CD4-positive, alpha-beta T cell treated with Interleukin-6 at 100 ng/mL for 8 hours (primary cell): ENCODE measurements around the gene HIVEP3.

ENCODE experiments used
- DNase-seq: peaks from one replicate; pipeline ENCODE4 v3.0.0-alpha.2; 2020; ENCODE audit warnings: mixed read lengths, low spot score

HIVEP3 gene

DNA sequence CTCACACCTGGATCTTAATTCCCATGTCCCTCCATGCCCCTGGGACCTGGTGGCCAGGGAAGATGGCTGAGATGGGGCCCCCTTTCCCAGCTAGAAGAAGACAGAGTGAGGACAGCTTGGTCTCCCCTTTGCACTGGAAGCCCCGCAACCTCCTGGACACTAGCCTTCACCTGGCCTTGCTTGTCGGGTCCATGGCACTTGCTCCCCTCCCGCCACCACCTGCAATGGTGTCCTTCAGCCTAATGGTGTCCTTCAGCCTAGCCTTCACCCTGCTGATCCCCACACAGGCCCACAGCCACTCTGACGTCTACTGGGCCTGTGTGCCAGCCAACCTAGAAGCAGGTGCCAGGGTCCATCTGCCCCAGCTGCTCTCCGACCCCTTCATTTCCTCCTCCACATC, 388.3 kb downstream of the HIVEP3 start:
- DNase-seq, result no peak

DNA sequence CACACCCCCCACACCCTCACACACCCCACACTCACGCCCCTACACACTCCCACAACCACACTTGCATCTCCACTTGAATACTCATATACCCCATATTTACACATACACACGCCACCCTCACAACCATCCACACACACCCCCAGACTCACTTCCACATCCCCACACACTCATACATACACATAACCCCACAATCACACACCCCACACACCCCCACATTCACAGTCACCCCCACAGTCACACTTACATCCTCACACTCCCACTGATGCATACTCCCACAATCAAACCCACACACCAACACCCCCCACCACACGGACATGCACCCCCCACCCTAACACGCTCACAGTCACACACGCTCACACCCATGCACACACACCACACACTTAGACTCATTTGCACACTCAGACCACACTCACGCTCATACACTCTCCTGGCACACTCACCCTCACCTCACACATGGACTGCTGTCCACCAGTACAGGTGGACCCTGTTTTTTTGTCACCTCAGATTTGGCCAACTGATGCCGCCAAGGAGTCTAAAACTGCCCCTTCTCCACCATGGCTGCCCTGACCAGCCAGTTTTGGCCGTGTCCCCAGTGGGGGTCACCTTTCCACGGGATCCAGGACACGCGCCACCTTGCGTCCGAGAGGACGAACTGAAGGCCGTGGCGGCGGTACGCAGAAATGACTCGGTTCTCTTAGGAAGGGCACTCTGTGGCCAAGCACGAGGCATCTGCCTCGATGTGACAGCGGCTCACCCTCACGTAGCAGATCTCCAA, 388.9 kb downstream of the HIVEP3 start:
- DNase-seq, result no peak

DNA sequence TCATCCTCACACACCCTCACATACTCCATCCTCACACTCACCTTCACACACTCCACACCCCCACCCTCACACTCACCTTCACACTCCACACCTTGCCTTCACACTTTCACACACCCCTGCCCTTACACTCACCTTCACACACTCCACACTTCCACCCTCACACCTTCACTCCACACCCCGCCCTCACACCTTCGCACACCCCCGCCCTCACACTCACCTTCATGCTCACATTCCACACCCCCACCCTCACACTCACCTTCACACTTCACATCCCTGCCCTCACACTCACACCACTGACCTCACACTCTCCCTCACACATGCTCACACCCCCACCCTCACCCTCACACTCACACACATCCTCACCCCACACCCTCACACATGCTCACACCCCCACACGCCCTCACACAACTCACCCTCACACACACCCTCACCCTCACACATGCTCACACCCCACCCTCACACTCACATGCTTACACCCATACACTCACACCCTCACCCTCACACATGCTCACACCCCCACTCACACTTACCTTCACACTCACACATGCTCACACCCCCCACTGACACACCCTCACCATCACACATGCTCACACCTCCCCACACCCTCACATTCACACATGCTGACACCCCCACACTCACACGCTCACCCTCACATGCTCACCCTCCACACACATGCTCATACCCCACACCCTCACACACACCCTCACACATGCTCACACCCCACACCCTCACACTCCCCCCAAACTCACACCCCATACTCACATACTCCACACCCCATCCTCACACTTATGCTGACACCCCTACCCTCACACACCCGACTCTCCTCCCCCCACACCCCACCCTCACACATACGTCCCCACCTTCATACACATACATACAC, 389.8 kb downstream of the HIVEP3 start:
- no peak for DNase-seq

DNA sequence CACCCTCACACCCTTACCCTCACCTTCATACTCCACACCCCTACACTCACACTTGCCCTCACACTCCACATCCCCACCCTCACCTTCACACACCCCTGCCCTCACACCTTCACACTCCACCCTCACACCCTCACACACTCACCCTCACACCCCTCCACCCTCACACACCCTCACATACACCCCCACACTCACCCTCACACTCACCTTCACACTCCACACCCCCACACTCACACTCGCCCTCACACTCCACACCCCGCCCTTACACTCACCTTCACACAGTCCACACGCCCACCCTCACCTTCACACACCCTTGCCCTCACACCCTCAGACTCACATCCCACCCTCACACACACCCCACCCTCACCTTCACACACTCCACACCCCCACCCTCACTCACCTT, 390.6 kb downstream of the HIVEP3 start:
- DNase-seq, result no peak

DNA sequence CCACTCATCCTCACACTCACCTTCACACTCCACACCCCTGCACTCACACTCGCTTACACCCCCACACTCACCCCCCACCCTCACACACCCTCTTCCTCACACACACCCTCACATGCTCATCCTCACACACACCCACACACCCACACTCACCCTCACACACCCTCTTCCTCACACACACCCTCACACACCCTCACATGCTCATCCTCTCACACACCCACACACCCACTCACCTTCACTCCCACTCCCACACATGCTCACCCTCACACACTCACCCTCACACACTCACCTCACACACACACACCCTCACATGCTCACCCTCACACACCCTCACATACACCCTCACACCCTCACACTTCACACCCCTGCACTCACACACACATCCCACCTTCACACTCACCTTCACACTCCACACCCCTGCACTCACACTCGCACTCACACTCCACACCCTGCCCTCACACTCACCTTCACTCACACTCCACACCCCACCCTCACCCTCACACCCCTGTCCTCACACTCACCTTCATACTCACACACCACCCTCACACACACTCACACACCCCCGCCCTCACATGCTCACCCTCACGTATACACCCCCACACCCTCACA, 391.7 kb downstream of the HIVEP3 start:
- no peak for DNase-seq

DNA sequence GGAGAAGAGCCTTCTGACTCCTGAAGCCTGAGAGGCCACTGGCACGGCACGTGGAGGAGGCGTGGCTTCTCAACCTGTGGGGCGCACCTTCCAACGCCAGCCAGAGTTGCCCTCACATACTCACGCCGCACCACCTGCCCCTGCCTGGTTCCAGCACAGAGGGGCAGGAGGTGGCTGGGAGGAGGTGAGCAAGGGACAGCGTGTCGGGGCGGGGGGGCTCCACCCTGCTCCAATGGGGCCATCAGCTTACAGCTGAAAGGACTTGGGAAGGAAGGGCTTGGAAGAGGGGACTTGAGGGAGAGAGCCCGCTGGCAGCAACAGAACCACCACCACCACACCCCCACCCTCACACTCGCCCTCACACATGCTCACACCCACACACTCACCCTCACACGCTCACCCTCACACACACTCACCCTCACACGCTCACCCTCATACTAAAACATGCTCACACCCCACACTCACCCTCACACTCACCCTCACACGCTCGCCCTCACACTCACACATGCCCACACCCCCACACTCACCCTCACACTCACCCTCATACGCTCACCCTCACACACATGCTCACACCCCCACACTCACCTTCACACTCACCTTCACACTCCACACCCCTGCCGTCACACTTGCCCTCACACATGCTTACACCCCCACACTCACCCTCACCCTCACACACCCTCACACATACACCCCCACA, 392.7 kb downstream of the HIVEP3 start:
- no peak for DNase-seq

DNA sequence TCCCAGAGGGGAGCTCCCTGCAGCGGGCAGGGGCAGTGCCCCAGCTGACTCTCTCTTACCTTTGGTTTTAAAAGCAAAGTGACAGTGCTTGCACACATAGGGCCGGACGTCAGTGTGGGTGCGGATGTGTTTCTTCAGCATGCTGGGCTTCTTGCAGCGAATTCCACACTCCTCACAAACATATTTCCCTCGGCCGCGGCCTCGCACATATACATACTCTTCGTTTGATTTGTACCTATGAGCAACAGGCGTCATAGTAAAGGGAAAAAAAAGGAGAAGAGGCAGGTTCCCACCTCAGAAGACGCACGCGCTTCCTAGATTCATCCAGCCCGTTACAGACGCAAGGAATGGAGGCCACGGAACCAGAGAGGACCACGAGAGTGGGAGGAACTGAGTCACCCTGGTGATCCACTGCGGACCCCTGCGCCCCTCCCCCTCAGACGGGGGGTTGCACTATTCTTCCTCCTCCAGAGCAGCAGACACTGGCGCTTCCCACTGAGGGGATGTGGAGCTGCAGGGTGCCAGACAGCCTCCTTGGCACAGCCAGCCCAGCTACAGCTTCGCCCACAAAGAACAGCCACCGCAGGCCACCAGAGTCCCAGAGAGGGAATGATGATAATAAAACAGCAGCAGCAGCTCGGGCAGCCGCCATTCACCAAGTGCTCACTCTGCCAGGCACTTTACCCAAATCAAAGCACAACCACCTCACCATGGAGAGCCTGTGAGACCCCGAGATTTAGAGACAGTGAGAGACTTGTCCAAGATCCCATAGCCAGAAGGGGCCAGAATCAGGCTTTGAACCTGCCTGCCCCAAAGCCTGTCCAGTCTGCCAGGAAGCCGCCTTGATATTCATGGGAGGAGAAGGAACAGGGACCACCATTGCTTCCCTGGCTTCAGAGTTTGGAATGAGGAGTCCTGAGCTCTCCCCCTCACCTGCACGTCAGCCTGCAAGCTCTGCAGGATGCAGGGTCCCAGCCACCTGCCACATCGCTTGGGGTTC, 393.7 kb downstream of the HIVEP3 start:
- DNase-seq, result no peak

DNA sequence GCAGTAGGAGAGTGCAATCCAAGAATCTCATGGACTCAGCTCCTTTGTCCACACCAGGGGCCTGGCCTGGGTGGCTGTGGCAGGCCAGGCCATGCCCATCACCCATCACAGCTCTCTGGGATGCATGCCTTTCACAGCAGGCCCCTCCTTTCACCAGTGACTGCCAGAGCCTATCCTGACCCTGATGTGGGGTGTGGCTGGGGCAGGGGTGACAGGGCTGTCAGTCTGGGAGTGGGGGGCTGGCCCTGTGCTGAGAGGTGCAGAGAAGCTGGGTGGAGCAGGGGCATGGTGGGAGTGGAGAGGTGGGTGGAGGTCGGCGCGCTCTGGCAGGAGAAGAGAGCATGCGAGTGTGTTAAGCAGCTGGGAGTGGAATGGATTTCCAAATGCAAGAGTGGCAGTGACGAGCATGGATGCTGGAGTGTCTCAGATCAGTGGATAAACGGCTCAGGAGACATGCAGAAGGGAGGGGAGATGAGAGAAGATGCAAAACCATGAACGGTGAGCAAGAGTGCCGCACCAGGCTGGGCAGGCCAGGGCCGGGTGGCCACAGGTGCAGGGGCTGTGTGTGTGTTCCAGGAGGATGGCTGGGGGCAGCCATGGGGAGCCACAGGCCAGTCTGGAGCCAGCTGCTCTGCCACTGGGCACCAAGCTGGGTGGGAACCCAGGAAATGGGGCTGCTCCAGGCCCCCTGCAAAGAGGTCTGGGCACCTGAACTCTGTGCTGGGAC, 394.6 kb downstream of the HIVEP3 start:
- DNase-seq, result no peak

DNA sequence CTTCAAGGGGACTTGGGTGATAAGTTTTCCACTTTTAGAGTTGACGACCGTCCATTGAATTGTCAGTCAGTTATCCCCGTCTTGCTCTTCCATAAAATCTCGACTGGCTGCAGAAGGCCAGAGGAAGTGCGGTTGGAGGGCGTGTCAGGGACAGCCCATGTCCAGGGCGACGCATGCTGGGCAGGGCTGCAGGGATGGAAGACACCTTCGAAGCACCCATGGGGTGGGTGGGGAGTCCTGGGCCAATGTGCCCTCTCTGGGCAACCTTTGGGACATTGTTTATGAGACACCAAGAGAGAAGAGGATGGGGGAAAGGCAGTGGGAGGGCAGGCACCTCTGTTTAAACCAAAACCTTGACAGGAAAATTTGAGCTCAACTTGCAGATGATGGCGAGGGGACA, 395.7 kb downstream of the HIVEP3 start:
- DNase-seq, result no peak

DNA sequence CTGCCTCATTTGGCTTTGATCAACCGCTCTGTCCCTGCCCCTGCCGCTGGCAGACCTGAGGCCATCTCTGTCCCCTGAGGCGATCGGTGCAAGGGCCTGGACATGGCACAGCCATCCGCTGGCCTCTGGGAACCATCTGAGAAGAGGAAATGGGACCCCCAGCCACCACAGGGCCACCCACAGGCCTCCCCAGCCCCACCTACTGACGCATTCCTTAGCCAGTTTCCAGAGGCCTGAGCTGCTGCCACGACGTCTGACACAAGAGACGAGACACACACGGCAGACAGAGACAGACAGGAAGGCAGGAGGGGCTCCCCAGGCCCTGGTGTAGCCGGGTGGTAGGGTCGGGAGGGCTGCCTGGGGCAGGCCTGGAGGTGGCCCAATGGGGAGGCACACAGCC, 397.0 kb downstream of the HIVEP3 start:
- DNase-seq, result no peak

DNA sequence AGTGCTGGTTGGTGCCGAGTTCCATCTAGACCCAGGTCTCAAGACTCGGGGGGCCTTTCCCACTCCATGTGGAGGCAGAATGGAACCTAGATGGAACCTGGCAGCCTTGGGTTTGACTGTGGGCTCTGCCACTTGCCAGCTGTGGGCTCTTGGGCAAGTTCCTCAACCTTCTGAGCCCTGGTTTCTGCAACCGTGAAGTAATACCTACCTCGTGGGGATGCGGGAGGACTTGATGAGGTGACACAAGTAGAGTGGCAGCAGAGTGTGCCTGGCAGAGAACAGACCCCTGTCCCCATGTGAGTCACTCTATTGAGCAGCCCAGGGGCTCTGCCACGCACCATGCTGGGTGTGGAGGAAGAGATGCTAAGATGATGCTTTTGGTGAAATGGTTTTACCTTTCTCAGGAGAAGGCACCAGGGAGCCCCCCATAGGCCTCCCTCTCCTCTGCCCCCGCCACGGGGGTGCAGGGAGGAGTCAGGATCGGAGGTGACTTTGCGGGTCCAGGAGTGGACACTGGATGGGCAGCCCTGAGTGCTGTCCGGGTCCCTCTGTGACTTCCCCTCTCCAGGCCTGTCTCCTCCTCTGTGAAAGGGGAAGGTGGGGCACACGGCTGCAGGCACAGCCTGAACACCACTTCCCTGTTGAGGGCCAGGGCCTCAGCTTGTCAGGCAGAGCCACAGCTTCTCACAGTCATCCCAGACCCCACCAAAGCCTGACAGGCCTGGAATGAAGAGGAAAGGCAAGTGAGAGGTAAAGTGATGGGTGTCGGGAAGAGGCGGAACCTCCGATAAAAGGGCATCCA, 397.6 kb downstream of the HIVEP3 start:
- DNase-seq, result no peak

DNA sequence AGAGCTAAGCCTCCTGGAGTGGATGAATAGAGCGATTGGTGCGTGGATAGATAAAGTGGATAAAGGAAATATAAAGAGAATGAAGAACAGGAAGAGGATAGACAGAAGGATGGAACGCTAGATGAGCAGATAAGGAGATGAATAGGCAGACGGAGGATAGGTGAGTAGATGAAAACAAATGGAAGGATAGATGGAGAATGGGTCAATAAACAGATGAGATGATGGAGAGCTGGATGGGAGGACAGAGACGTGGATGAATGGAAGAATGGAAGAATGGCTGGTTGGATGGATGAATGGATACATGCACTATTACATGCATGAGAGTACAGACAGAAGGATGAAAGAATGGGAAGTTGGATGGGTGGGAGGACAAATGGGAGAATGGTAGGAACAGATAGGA, 399.1 kb downstream of the HIVEP3 start:
- DNase-seq, result no peak

DNA sequence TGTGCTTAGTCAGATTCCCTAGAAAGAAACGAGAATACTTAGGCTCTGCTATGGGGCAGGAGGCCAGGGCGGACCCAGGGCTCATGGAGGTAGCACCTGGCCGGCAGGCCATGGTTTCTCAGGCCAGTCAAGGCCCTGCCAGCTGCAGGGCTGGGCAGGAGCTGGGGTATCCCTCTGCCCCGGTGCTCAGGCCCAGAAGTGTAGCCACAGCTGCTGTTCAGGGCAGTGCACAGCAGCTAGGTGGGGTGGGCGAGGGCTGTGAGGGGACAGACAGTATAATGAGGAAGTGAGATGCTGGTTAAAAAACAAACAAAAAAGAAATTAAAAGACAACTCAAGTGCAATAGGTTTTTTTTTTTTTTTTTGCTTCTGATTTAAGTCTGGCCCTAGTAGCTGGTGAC, 400.3 kb downstream of the HIVEP3 start:
- DNase-seq, result no peak

DNA sequence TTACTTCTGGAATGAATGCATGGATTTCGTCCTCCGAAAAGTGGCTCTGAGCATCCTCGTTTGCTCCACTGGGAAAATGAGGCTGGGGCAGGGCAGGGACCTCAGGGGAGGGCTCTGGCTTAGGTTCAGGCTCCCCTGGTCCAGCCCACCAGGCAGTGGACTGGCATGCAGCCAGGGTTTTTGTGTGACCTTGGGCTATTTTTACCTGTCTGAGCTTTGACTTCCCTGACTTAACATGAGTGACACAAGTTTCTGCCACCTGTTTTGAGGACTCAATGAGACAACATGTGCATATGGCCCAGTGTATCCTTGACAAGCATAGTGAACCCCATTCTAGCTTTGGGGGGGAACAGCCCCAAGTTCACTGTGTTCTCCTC, 401.7 kb downstream of the HIVEP3 start:
- DNase-seq, result no peak

DNA sequence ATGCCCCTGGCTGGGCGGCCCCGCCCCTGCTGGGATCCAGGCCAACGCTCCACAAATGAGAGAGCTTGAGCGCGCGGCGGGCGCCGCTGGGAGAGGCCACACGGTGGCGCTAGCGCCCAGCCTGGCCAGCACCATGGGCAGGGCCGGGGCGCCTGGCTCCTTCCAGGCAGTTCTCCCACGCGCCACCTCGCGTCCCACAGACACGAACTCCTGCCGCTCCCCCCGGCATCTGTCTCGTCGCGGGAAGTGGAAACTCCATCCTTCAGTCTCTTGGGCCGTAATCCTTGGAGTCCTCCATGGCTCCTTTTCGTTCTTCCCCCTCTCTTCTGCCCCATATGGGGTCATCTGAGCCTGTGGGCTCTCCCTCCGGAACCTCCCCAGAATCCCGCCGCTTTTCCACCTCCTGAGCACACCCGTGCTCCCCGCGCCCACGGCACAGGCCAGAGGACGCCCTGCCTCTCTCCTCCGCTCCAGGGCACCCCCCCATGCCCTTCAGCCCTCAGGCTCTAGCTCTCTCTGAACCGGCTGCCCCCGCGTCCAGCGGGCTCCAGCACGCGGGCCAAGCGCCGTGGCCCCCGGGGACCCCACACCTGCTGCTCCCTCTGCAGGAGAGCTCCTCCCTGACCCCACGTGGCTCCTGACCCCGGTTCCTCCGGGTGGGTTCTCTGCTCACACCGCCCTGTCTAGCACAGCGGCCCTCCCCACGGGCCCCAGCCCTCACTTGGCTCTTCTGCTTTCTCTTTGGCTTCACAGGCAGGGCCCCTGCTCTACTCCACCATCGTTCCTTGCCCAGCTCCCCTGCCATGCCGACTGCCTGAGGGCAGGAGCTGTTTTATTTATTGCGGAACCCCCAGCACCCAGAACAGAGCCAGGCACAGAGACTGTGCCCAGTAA, 402.3 kb downstream of the HIVEP3 start:
- DNase-seq, result peak; percentile 42

DNA sequence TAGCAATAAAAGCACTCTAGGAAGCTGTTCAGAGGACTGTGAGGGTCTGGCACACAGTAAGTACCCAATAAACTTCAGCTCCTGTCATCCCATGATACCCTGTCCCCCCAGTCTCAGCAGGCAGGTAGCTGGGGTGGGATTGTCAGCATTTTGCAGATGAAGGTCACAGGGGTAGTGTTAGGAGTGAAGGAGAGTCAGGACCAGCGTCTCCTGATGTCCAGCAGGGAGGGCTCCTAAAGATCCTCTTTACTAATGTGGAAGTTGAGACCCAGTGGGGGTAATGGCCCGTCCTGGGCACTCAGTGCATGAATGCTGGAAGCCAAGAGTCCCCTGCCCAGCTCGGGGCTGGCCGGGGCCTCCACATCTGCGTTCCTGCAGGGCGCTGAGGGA, 402.9 kb downstream of the HIVEP3 start:
- no peak for DNase-seq

DNA sequence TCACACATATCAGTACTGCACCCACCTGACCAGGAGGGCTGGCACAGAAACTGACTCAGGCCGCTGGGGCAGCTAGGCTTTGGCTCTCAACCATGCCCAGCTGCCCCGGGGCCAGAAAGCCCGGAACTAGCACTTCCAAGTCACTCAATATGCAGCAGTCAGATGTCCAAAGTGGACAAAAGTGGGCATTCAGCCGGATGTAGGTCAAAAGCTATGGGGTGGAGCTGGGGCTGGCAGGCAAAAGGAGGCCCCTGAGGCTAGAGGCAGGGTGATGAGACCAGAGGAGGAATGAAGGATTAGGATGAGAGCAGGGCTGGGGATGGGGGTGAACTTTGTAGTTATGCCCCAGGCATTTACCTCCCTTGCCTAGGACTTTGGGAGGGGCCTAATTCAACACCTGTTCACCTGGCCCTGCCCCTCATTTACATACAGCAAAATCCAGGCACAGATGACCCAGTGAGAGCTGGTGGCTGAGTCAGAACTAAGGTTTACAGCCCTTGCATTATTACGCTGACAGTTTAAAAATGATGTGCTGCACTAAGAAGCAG, 403.5 kb downstream of the HIVEP3 start:
- no peak for DNase-seq

DNA sequence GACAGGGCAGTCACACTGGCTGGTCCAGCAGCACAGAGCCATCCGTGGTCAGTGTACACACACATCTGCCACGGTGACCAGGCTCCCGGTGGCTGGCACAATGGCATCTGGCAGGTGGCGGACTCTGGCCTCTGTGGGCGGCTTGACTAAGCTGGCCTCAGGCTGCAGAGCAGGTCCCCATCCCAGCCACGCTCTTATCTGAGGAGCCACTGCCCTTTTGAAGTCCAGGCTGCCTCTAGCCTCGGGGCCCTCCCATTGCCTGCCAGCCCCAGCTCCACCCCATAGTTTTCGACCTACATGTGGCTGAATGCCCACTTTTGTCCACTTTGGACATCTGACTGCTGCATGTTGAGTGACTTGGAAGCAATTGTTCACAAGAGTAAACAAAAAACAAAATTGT, 404.3 kb downstream of the HIVEP3 start:
- DNase-seq, result no peak
